Breast epithelium (tissue), 4 donors: ENCODE data around the gene SLC39A3. TPM values are rescaled to one million over a fixed set of nuclear protein-coding genes. Genes with fewer than 3 reads are reported as not detected.

ENCODE experiments used
- DNase-seq, 2 donors: peaks; one replicate each; pipeline ENCODE4 v3.0.0-alpha.2; 2019; ENCODE audit warnings: low spot score in 2 of 2
- H3K27ac ChIP-seq, 2 donors: fragments of 200-600 bp; sonication (generic) in 1 of 2; one replicate each; pipeline ENCODE4 v1.5.1; 2016 to 2019; ENCODE audit warnings: mild to moderate bottlenecking in 1 of 2
- H3K27me3 ChIP-seq, 2 donors: fragments of 200-600 bp; sonication (generic) in 1 of 2; one replicate each; pipeline versions ENCODE4 v1.5.1 to v1.6.0; 2017 to 2019; ENCODE audit warnings: control low read depth in 1 of 2, mild to moderate bottlenecking in 1 of 2
- H3K36me3 ChIP-seq: fragments of 200-600 bp; one replicate; pipeline ENCODE4 v1.5.1; 2019
- H3K4me1 ChIP-seq, 2 donors: fragments of 200-600 bp; sonication (generic); one replicate each; pipeline ENCODE4 v1.5.1; 2016 to 2019; ENCODE audit warnings: control low read depth in 1 of 2
- H3K4me3 ChIP-seq, 3 donors: fragments of 200-600 bp; sonication (generic); 1 replicate in 2 of 3; 2 replicates in 1 of 3; pipeline ENCODE4 v1.5.1; 2016 to 2019; ENCODE audit warnings: mild to moderate bottlenecking in 3 of 3, moderate library complexity in 2 of 3
- H3K9me3 ChIP-seq, 2 donors: fragments of 200-600 bp; sonication (generic) in 1 of 2; one replicate each; pipeline ENCODE4 v1.5.1; 2016 to 2019; ENCODE audit warnings: control low read depth in 1 of 2
- CTCF ChIP-seq, 3 donors: fragments of 450-650 bp; IDR thresholded peaks; one replicate each; pipeline ENCODE4 v1.5.1; 2016 to 2017; ENCODE audit warnings: antibody characterized with exemption in 3 of 3, mild to moderate bottlenecking in 3 of 3, moderate library complexity in 3 of 3
- POLR2A ChIP-seq: fragments of 450-650 bp; IDR thresholded peaks from one replicate; pipeline ENCODE4 v1.6.1; 2016; ENCODE audit warnings: antibody characterized with exemption, mild to moderate bottlenecking, moderate library complexity
- POLR2AphosphoS5 ChIP-seq, 3 donors: sonication (generic); formaldehyde crosslinking; IDR thresholded peaks; one replicate each; pipeline ENCODE4 v1.6.1; 2017; ENCODE audit warnings: antibody characterized with exemption in 3 of 3
- intact Hi-C: fragments of 100-400 bp; cut with DNase I; formaldehyde crosslinking; loops from one replicate; pipeline ENCODE4 v1.15.1; 2023; ENCODE audit warnings: low total_unique reads
- total RNA-seq, 3 donors: library from RNA; depleted of rRNA; stranded (reverse); fragments of >200 nt; gene quantifications; one replicate each; pipeline ENCODE4 v1.1.0, GENCODE V29; 2016

The SLC39A3 gene
- total RNA-seq, 3 donors from 2014 or later = 23.8 to 36.1 (median 27.2) TPM

- no peak for DNase-seq
- intact Hi-C loops = no loop called here
- H3K4me3 ChIP-seq = no peak overlapping the region
- peaks cover 0 to 3% of the 10 kb centered on the region in 2 donors for H3K27me3 ChIP-seq
- H3K9me3 ChIP-seq = no peaks in the 10 kb centered on the region
- no peak overlapping the region for H3K27ac ChIP-seq
- H3K36me3 ChIP-seq = no peaks in the 10 kb centered on the region
- TF ChIP-seq CTCF (IDR thresholded peaks at IDR 0.05) = no peak
- TF ChIP-seq POLR2A = no peak
- no peak for TF ChIP-seq POLR2AphosphoS5 (IDR thresholded peaks at IDR 0.05)
- no peaks in the 10 kb centered on the region for H3K4me1 ChIP-seq
Observed at GRCh38 chr19:2728783-2729387, 10.9 kb downstream of the SLC39A3 start.

- intact Hi-C loops = no loop called here
- TF ChIP-seq POLR2A = no peak
- Histone ChIP-seq H3K4me1 (no peaks in the 10 kb centered on the region), H3K4me3 (no peak overlapping the region), H3K36me3 (no peaks in the 10 kb centered on the region), H3K27me3 (peaks cover 0 to 3% of the 10 kb centered on the region in 2 donors), H3K27ac (no peak overlapping the region), H3K9me3 (no peaks in the 10 kb centered on the region)
- DNase-seq = no peak
Observed at GRCh38 chr19:2727640-2727944, 12.2 kb downstream of the SLC39A3 start.

- intact Hi-C loops = no loop called here
- TF ChIP-seq POLR2A (no peak), POLR2AphosphoS5 (IDR thresholded peaks at IDR 0.05) (no peak), CTCF (IDR thresholded peaks at IDR 0.05) (no peak)
- Histone ChIP-seq H3K27ac (no peak overlapping the region), H3K4me1 (no peaks in the 10 kb centered on the region), H3K9me3 (no peaks in the 10 kb centered on the region), H3K36me3 (no peaks in the 10 kb centered on the region), H3K27me3 (peaks cover 0 to 3% of the 10 kb centered on the region in 2 donors), H3K4me3 (no peak overlapping the region)
- DNase-seq = no peak
Observed at GRCh38 chr19:2726904-2727639, 12.7 kb downstream of the SLC39A3 start.

GRCh38 chr19:2726160-2726855 lies 13.5 kb downstream of the SLC39A3 start:
- DNase-seq = no peak
- H3K4me1 ChIP-seq = no peaks in the 10 kb centered on the region
- TF ChIP-seq POLR2AphosphoS5 (IDR thresholded peaks at IDR 0.05) (no peak), CTCF (IDR thresholded peaks at IDR 0.05) (no peak), POLR2A (no peak)
- H3K27me3 ChIP-seq = peaks cover 0 to 3% of the 10 kb centered on the region in 2 donors
- intact Hi-C loops = no loop called here
- no peak overlapping the region for H3K27ac ChIP-seq
- no peak overlapping the region for H3K4me3 ChIP-seq
- no peaks in the 10 kb centered on the region for H3K9me3 ChIP-seq
- no peaks in the 10 kb centered on the region for H3K36me3 ChIP-seq

- no peaks in the 10 kb centered on the region for H3K36me3 ChIP-seq
- no peak overlapping the region for H3K27ac ChIP-seq
- H3K4me3 ChIP-seq = no peak overlapping the region
- H3K4me1 ChIP-seq = no peaks in the 10 kb centered on the region
- peaks cover 3 to 4% of the 10 kb centered on the region in 2 donors for H3K27me3 ChIP-seq
- TF ChIP-seq POLR2A = no peak
- intact Hi-C loops = no loop called here
- no peak for DNase-seq
- H3K9me3 ChIP-seq = no peaks in the 10 kb centered on the region
Observed at GRCh38 chr19:2724148-2724557, 15.7 kb downstream of the SLC39A3 start.

GRCh38 chr19:2723747-2724146 lies 16.1 kb downstream of the SLC39A3 start:
- no peak overlapping the region for H3K27ac ChIP-seq
- no peaks in the 10 kb centered on the region for H3K4me1 ChIP-seq
- no peaks in the 10 kb centered on the region for H3K36me3 ChIP-seq
- peaks cover 3 to 4% of the 10 kb centered on the region in 2 donors for H3K27me3 ChIP-seq
- TF ChIP-seq CTCF (IDR thresholded peaks at IDR 0.05) (no peak), POLR2AphosphoS5 (IDR thresholded peaks at IDR 0.05) (no peak)
- DNase-seq = no peak
- no peaks in the 10 kb centered on the region for H3K9me3 ChIP-seq
- intact Hi-C loops = no loop called here
- H3K4me3 ChIP-seq = no peak overlapping the region
